OCI-LY1 (cell line): Measurements from ENCODE around the gene COL23A1.

Source experiments
- H2AFZ ChIP-seq: fragments of 200-600 bp; sonication (generic), shearing (Covaris generic); 2 replicates; pipeline ENCODE4 v1.6.0; 2014; ENCODE audit warnings: antibody characterized with exemption, mild to moderate bottlenecking, low read length
- H3F3A ChIP-seq: fragments of 200-600 bp; sonication (generic), shearing (Covaris generic); 2 replicates; pipeline ENCODE4 v1.6.0; 2014; ENCODE audit warnings: mild to moderate bottlenecking, antibody characterized with exemption, low read length, moderate library complexity; ENCODE audit not compliant: insufficient read depth
- H3K27ac ChIP-seq: fragments of 200-600 bp; sonication (generic); 2 replicates; pipeline ENCODE4 v1.5.1; 2014; ENCODE audit warnings: low read length, mixed run types, mild to moderate bottlenecking, low read depth; ENCODE audit not compliant: poor library complexity, severe bottlenecking
- H3K27me3 ChIP-seq: fragments of 200-600 bp; sonication (generic); 2 replicates; pipeline ENCODE4 v1.6.0; 2014; ENCODE audit warnings: antibody characterized with exemption, mild to moderate bottlenecking, low read length, moderate library complexity; ENCODE audit not compliant: insufficient read depth
- H3K36me3 ChIP-seq: fragments of 200-600 bp; sonication (generic); 2 replicates; pipeline ENCODE4 v1.6.1; 2014; ENCODE audit warnings: mild to moderate bottlenecking, antibody characterized with exemption, low read length, moderate library complexity, mixed read lengths; ENCODE audit not compliant: insufficient read depth
- H3K4me1 ChIP-seq: fragments of 200-600 bp; sonication (generic); 2 replicates; pipeline ENCODE4 v1.5.1; 2014; ENCODE audit warnings: mild to moderate bottlenecking, low read length, moderate library complexity; ENCODE audit not compliant: insufficient read depth, severe bottlenecking
- H3K4me2 ChIP-seq: fragments of 200-600 bp; sonication (generic), shearing (Covaris generic); 2 replicates; pipeline ENCODE4 v1.6.1; 2014; ENCODE audit warnings: low read length
- H3K4me3 ChIP-seq: fragments of 200-600 bp; sonication (generic); 2 replicates; pipeline ENCODE4 v1.5.1; 2014; ENCODE audit warnings: low read length, low read depth, mild to moderate bottlenecking, mixed read lengths; ENCODE audit not compliant: poor library complexity, severe bottlenecking
- H3K79me2 ChIP-seq: fragments of 200-600 bp; shearing (Covaris generic); 2 replicates; pipeline ENCODE4 v1.6.1; 2016; ENCODE audit warnings: mixed run types, low read length, mixed read lengths; ENCODE audit not compliant: insufficient read depth
- H3K9ac ChIP-seq: fragments of 200-600 bp; sonication (generic), shearing (Covaris generic); 2 replicates; pipeline ENCODE4 v1.6.1; 2014; ENCODE audit warnings: mild to moderate bottlenecking, low read length, mixed read lengths
- H3K9me2 ChIP-seq: fragments of 200-600 bp; sonication (generic), shearing (Covaris generic); 2 replicates; pipeline ENCODE4 v1.6.1; 2014; ENCODE audit warnings: low read depth, mild to moderate bottlenecking, low read length, mixed read lengths
- H3K9me3 ChIP-seq: fragments of 200-600 bp; shearing (Covaris generic); 2 replicates; pipeline ENCODE4 v1.6.1; 2014; ENCODE audit warnings: low read length, mixed read lengths
- H4K20me1 ChIP-seq: fragments of 200-600 bp; sonication (generic), shearing (Covaris generic); 2 replicates; pipeline ENCODE4 v1.6.0; 2016; ENCODE audit warnings: mild to moderate bottlenecking, low read length; ENCODE audit not compliant: insufficient read depth
- CTCF ChIP-seq: fragments of 200-600 bp; sonication (generic), shearing (Covaris generic); IDR thresholded peaks from 2 replicates; pipeline ENCODE4 v1.5.1; 2017; ENCODE audit warnings: mild to moderate bottlenecking, antibody characterized with exemption, low read length, moderate library complexity, mixed read lengths
- EZH2 ChIP-seq: fragments of 200-600 bp; sonication (generic), shearing (Covaris generic); IDR thresholded peaks from 2 replicates; pipeline ENCODE4 v1.8.0; 2017; ENCODE audit warnings: borderline replicate concordance, mixed run types, mild to moderate bottlenecking, antibody characterized with exemption, low read length, moderate library complexity, mixed read lengths

The COL23A1 gene

GRCh38 chr5:178581621-178582020 lies 8.6 kb downstream of the COL23A1 start:
- Histone ChIP-seq H3K4me3 (no peak overlapping the region), H3K36me3 (no peaks in the 10 kb centered on the region), H4K20me1 (no peaks in the 10 kb centered on the region), H3K9me3 (no peaks in the 10 kb centered on the region), H3K4me1 (no peaks in the 10 kb centered on the region), H2AFZ (no peak overlapping the region), H3K4me2 (no peak overlapping the region), H3K9me2 (no peaks in the 10 kb centered on the region), H3K9ac (no peak overlapping the region), H3K27me3 (no peaks in the 10 kb centered on the region), H3F3A (no peaks in the 10 kb centered on the region), H3K27ac (no peak overlapping the region), H3K79me2 (no peaks in the 10 kb centered on the region)
- TF ChIP-seq EZH2, result no peak
- TF ChIP-seq CTCF, result no peak

- Histone ChIP-seq H3K9me2 (no peaks in the 10 kb centered on the region), H3K4me3 (no peak overlapping the region), H3K36me3 (no peaks in the 10 kb centered on the region), H3K79me2 (no peaks in the 10 kb centered on the region), H3K9ac (no peak overlapping the region), H4K20me1 (no peaks in the 10 kb centered on the region), H3K4me2 (no peak overlapping the region), H3K9me3 (no peaks in the 10 kb centered on the region), H3K4me1 (no peaks in the 10 kb centered on the region), H3K27me3 (no peaks in the 10 kb centered on the region), H3K27ac (no peak overlapping the region), H2AFZ (no peak overlapping the region), H3F3A (no peaks in the 10 kb centered on the region)
- TF ChIP-seq CTCF (no peak), EZH2 (no peak)
These were observed 9.8 kb downstream of the COL23A1 start for GRCh38 chr5:178580271-178580955.

GRCh38 chr5:178577944-178578343 lies 12.2 kb downstream of the COL23A1 start:
- no peak overlapping the region for H2AFZ ChIP-seq
- H4K20me1 ChIP-seq, result no peaks in the 10 kb centered on the region
- H3K4me1 ChIP-seq, result no peaks in the 10 kb centered on the region
- no peak overlapping the region for H3K9ac ChIP-seq
- H3K36me3 ChIP-seq, result no peaks in the 10 kb centered on the region
- TF ChIP-seq CTCF (no peak), EZH2 (no peak)
- no peaks in the 10 kb centered on the region for H3K79me2 ChIP-seq
- no peak overlapping the region for H3K4me2 ChIP-seq
- H3K27ac ChIP-seq, result no peak overlapping the region
- H3F3A ChIP-seq, result no peaks in the 10 kb centered on the region
- H3K4me3 ChIP-seq, result no peak overlapping the region
- no peaks in the 10 kb centered on the region for H3K27me3 ChIP-seq
- H3K9me3 ChIP-seq, result no peaks in the 10 kb centered on the region
- no peaks in the 10 kb centered on the region for H3K9me2 ChIP-seq
